ENCODE data around the gene SFTPB.
"Not testable (repeated sequence)": the region's sequence is repeated elsewhere in the genome, so short reads cannot be mapped to it uniquely, and the experiment has no call there.

DNA sequence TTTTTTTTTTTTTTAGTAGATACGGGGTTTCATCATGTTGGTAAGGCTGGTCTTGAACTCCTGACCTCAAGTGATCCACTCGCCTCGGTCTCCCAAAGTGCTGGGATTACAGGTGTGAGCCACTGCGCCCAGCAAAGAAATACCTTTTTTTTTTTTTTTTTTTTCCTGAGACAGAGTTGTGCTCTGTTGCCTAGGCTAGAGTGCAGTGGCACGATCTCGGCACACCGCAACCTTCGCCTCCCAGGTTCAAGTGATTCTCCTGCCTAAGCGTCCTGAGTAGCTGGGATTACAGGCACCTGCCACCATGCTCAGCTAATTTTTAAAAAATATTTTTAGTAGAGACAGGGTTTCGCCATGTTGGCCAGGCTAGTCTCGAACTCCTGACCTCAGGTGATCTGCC is 7.7 kb downstream of the SFTPB start:
- TF ChIP-seq, protein P1, sequence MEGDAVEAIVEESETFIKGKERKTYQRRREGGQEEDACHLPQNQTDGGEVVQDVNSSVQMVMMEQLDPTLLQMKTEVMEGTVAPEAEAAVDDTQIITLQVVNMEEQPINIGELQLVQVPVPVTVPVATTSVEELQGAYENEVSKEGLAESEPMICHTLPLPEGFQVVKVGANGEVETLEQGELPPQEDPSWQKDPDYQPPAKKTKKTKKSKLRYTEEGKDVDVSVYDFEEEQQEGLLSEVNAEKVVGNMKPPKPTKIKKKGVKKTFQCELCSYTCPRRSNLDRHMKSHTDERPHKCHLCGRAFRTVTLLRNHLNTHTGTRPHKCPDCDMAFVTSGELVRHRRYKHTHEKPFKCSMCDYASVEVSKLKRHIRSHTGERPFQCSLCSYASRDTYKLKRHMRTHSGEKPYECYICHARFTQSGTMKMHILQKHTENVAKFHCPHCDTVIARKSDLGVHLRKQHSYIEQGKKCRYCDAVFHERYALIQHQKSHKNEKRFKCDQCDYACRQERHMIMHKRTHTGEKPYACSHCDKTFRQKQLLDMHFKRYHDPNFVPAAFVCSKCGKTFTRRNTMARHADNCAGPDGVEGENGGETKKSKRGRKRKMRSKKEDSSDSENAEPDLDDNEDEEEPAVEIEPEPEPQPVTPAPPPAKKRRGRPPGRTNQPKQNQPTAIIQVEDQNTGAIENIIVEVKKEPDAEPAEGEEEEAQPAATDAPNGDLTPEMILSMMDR (IDR thresholded peaks at IDR 0.05; ENCODE audit: poor library complexity): not testable (repeated sequence)
- TF ChIP-seq EZH2 (IDR thresholded peaks at IDR 0.05; ENCODE audit: borderline replicate concordance): not testable (repeated sequence)
